ENCODE measurements around the gene CBFA2T2.
A peak's percentile ranks its signal among the peaks of the same experiment; 100 is the strongest.

Gene CBFA2T2

DNA sequence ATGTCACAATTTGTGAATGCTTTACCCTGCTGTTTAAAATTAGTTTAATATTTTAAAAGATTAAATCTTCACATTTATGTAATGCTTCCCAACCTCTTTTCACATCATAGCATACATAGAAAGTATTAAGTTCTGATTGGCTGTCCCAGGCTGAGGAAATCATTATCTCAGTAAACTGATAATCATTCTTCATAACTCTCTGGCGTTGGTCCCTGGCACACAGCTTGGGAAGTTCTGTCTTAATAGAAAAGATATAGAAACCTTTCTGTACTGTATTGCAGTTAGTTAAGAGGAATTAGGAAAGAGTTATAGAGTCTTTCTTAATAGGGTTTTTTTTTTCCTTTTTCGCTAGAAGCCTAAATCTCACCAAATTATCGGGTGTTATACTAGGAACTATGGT lies 85.4 kb downstream of the CBFA2T2 start:
- DNase-seq (ENCODE audit: low read depth) = no peak

DNA sequence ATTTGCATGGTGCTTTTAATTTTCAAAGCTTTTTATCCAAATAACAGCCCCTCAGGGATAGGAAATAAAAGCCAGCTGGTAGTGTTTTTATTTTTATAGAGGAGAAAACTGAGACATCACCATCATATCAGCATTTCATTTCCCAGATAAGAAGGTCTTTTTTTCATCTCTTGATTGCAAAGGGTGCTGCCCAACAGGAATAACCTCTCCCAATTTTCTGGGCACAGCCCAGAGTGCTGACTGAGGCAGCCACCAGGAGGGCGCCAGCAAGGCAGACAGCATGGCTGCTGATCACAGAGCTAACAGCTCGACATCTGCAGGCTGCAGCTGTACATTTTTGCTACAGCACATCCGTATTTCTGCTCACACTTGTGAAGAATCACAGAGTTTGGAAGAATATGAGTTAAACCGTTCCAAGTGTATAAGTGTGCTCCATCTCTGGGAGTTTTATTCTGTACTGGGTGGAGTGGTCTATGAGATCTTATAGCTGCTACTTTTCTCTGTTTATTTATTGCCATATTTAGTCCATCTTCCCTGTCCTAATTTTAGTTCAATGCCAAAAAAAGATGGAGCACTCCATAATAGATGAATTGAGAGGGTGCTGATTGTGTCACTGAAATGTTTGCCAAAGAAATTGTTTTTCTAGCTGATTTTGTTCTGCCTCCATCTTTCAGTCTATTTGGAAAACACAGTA lies 86.7 kb downstream of the CBFA2T2 start:
- no peak for DNase-seq (ENCODE audit: low read depth)

DNA sequence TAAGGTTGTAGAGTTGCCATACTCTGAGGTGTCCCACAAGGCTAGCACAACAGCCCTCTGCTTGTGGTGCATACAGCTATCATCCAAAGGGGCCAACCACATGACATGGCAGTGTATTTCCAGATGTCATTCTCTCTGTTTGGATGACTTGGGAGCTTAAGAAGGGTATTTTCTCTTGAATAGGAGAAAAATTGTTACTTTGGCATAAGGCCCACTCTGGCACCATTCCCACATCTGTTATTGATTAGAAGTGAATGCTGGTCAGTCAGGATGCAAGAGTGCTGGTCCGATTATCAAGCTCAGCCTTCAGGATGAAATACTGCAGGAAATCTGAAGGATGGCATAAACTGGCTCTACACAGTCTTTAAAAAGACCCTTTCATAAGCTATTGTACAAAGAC lies 88.6 kb downstream of the CBFA2T2 start:
- no peak for DNase-seq (ENCODE audit: low read depth)

DNA sequence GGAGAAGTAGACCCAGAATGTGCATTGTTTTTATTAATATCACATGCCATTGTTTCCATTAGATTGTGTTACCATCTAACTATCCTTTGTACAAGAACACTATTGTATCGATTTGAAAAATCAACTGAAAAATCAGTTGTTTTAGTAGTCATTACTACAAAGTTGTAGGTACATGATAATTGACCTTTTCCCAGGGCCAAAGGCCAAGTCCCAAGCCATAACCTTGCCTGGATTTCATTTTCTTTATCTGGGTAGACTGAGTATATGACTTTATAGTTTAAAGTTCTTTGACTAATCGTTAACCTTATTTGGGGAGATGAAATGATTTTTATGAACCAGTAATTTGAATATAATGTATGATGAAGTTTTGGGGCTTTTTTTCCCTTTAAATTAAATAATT lies 93.2 kb downstream of the CBFA2T2 start:
- DNase-seq (ENCODE audit: low read depth) = no peak

DNA sequence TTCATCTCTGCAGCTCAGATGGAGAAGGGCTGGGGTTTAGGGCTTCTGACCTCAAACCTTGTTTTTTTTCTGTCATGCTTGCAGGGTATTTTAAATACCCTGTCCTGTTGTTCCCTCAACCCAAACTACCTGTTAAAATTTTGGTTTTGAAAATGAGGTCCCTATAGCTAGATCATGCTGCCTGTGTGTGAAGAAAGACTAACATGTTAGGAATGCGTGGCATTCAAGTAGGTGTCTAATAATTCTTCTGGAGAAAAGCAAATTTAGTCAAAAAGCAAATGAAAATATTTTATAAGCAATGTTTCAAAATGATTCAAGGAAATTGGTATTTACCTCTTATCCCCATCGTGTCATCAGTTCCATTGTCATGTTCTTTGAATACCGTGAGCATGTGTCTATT lies 95.1 kb downstream of the CBFA2T2 start:
- no peak for DNase-seq (ENCODE audit: low read depth)

DNA sequence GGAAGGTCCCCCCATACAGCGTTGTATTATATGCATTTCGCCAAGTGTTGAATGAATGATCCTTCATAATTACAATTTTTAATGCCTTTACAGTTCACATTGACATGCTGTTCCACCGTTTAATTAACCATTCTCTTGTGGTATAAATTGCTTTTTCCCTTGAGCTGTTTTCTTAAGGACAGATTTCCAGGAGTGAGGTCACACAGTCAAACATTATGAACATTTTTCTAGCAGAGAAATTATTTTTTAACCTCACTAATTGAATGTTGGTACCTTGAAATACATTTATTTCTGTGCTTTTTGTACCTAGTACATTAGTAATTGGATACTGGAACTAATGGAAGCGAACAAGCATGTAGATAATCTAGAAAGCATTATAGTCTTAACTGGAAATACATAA lies 95.5 kb downstream of the CBFA2T2 start:
- DNase-seq (ENCODE audit: low read depth) = no peak

DNA sequence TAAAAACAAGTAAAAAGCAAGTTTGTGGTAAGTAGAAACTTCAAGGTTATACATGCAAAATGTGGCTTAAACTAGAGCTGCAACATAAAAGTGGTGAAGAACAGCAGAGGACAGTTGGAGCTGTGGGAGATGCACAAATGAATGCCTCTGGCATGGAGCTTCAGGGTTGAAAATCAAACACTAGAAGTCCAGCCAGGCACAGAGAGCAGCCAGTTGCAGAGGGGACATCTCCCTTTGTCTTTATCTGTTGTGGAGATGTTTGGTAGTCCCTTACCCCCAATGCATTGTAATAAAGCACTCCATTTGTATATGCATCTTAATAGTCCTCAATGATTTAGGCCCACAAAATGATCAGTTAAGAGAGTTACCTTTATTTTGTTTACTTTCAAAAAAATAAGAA lies 99.2 kb downstream of the CBFA2T2 start:
- no peak for DNase-seq (ENCODE audit: low read depth)

DNA sequence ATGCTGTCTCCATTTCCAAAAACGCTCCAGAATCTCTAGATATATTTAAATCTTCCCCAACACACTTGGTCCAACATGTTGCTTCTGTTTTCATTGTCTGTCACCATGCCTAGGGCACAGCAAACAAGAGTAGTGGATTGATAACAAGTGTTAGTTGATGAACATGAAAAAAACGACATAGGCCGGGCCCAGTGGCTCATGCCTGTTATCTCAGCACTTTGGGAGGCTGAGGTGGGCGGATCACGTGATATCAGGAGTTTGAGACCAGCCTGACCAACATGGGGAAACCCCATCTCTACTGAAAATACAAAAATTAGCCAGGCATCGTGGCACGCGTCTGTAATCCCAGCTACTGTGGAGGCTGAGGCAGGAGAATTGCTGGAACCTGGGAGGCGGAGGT lies 102.0 kb downstream of the CBFA2T2 start:
- DNase-seq (ENCODE audit: low read depth) = peak; percentile 27

DNA sequence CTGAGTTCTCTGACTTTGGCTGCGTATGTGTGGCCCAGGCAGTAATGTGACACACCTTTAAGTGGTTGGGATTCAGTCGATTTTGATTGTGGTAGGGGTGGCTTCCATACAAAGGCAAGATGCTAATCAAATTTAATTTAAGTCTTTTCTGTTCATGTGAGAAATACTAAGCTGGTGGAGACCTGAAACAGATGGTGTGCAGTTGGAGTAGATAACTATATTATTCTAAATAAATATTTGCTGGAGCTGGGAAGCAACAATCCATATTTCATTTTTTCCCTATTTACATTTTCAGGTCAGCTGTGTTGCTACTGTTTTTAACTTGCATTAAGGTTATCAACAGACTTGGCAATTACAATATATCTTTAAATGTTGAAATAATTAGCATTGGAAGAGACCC lies 104.8 kb downstream of the CBFA2T2 start:
- no peak for DNase-seq (ENCODE audit: low read depth)

DNA sequence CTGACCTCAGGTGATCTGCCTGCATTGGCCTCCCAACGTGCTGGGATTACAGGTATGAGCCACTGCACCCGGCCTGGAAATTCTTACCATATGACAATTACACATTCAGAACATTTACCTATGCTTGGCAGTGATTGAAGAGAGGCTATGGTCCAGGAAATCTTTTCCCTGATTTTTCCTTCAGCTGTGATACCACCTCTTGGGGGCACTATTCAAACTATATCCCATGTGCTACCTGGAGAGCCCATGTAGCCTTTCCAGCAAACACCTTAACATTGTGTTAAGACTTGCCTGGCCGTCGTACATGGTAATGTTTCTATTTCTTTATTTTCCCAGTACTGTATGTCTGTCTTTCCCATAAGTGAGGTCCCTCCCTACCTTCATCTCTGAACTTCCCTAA lies 110.5 kb downstream of the CBFA2T2 start:
- no peak for DNase-seq (ENCODE audit: low read depth)

DNA sequence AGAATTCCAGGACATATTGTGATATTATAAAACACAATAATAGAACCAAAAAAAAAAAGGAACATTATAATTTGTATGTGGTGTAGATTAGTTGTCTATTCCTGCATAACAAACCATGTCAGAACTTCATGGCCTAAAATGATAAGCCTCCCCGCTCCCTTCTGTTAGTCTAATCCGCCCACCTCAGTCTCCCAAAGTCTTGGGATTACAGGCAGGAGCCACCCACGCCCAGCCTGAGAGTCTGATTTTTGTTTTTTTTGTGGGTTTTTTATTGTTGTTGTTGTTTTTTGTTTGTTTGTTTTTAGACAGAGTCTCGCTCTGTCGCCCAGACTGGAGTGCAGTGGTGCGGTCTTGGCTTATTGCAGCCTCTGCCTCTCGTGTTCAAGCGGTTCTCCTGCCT lies 111.1 kb downstream of the CBFA2T2 start:
- DNase-seq (ENCODE audit: low read depth) = no peak

DNA sequence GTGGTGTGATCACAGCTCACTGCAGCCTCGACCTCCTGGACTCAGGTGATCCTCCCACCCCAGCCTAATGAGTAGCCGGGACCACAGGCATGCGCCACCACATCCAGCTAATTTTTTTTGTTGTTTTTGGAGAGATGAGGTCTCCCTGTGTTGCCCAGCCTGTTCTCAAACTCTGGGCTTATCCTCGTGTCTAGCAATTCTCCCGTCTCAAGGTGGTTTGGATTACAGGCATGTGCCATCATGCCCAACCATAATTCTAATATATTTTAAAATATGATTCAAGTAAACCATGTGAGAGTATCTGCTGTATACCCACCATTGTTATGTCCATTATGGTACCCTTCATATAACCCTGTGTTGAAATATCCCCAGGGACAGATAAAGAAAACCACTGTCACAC lies 112.0 kb downstream of the CBFA2T2 start:
- no peak for DNase-seq (ENCODE audit: low read depth)

DNA sequence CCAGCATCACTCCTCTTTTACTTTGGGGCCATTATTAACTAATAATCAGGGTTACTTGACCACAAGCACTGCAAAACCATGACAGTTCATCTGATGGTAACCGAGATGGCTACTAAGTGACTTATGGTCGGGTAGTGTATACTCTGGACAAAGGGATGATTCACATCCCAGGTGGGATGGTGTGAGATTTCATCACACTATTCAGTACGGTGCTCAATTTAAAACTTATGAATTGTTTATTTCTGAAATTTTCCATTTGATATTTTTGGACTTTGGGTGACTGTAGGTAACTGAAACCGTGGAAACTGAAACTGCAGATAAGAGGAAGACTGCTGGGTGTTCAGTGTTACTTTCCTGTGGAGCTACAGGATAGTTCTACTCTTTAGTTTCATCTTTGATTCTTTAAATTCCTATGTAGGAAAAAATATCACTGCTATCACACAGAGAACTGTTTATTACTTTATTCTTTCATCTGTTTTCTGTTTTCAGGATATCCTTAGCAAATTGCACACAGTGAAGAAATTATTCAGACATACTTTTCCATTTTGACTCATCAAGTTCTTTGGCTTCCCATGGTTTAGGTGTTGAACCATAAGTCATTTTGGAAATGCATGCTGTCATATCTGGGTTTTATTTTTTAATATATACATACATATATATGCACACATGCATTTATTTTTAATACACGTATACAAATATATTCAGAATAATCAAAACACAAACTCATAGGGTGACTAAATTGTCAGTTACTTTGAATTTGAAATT lies 113.1 kb downstream of the CBFA2T2 start:
- no peak for DNase-seq (ENCODE audit: low read depth)

DNA sequence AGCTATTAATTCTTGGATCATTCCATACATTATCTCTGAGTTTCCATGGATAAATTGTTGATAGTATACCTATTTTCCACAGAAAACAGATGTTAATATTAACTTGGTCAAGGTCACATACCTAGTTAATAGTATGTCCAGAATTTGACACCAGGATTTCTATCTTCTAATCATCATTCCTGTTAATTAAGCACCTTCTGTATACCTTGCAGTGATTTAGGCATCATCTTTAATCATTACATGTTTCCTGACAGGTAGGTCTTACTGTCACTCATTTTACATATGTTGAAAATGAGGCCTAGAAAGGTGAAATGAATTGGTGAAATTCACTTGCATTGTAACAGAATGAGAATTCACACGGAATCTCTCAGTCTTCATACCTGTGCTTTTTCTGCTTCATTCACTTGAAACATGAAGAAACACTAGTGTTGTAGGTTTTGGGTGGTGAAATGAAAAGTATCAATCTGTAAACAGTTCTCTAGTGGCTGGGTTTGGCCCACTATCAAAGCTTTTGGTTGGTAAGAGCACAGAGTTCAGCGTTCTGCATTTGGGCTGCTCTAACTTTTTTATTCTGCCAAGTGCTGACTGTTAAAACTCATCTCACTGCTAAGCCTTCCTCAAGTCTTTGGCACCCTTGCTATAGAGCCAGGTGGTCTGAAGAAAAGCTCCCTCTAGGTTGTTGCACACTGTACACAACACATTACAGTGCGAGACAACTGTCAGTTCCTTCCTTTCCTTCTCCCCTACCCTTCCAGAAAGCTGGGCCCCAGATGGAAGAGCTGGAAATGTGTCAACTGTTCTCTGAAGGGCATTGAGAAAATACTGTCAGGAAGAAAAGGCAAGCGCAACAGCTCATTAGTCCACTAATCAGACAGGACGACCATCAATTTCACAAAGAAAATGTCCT lies 114.4 kb downstream of the CBFA2T2 start:
- DNase-seq (ENCODE audit: low read depth) = no peak

DNA sequence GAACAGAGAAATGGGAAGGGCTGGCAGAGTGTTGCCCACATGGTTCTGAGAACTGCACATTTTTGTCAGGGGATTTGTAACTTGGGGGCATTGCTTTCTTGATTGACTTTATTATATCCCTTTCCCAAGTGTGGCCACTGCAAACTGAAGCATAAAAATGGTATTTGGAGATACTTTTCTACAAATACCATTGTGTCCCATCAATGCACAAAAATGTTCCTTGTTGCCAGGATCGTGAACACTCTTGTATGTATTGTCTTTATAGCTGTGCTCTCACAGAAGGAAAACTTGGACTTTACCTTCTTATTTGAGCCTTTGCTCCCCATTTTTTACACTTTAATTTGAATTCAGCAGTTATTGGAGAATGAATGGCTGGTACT lies 115.1 kb downstream of the CBFA2T2 start:
- no peak for DNase-seq (ENCODE audit: low read depth)

DNA sequence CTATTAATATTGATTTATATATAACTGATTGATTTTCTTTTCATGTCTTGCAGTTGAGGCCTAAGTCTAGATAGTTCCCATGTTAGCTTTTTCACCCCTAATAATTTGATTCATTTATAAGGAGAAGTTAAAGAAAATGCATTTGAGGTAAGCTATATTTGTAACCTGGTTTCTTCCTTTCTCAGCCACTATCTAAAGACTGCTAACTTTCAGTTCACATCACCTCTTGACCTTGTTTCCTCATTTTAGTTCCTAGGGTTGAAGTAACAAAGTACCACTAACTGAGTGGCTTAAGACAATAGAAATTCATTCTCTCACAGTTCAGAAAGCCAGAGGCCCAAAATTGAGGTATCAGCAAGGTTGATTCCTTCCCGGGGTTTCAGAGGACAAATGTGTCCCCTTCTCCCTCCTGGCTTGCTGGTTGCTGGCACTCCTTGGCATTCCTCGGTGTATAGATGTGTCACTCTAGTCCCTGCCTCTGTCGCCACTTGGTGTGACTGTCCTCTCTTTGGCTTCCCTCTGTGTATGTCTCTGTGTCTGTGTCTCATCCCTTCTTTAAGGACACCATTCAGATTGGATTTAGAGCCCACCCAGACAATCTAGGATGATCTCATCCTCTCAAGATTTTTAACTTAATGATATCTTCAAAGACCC lies 116.3 kb downstream of the CBFA2T2 start:
- no peak for DNase-seq (ENCODE audit: low read depth)

DNA sequence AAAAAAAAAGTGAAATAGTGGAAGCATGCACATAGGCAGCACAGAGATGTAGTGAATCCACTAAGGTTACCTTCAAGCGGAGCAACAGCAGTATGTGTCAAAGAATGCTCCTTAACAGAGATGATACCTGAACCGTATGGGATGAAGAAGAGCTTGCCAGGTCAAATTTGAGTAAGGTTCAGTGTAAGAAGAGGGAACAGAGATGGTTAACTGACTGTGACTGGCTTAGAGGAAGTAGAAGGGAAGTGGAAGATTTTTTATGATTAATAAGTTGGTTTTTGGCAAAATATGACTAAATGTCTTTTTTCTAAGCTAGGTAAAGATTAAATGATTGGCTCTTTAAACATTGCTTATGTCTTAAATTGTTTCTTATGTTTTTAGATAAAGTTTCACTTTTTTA lies 119.6 kb downstream of the CBFA2T2 start:
- DNase-seq (ENCODE audit: low read depth) = no peak

DNA sequence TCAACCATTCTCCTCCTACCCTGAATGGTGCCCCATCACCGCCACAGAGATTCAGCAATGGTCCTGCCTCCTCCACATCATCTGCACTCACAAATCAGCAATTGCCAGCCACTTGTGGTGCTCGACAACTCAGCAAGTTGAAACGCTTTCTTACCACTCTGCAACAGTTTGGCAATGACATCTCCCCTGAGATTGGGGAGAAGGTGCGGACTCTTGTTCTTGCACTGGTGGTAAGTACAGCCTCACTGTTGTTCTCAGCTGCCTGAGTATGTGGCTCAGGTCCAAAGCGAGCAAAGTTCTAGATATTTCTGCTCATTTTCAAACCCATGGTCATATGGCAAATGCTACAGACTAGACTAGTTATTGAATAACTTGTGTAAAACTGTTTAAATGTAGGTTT lies 121.2 kb downstream of the CBFA2T2 start:
- DNase-seq (ENCODE audit: low read depth) = no peak

DNA sequence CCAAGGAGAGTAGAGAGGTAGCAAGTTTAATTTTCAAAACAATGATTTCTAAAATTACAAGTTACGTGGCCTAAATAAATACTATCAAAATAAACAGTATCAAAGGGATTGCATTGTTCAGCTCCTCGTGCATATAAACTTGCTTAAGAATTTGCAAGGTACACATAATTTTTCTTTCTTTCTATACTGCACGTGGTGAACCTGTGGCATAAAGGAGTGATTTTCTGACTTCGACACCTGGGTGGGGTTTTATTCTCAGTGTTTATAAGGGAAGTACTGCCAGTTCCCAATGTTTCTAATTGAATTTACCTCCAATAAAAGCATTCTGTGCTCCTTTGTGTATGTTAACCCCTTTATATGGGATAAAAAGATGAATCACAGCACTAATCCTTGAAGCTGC lies 122.1 kb downstream of the CBFA2T2 start:
- DNase-seq (ENCODE audit: low read depth) = no peak

DNA sequence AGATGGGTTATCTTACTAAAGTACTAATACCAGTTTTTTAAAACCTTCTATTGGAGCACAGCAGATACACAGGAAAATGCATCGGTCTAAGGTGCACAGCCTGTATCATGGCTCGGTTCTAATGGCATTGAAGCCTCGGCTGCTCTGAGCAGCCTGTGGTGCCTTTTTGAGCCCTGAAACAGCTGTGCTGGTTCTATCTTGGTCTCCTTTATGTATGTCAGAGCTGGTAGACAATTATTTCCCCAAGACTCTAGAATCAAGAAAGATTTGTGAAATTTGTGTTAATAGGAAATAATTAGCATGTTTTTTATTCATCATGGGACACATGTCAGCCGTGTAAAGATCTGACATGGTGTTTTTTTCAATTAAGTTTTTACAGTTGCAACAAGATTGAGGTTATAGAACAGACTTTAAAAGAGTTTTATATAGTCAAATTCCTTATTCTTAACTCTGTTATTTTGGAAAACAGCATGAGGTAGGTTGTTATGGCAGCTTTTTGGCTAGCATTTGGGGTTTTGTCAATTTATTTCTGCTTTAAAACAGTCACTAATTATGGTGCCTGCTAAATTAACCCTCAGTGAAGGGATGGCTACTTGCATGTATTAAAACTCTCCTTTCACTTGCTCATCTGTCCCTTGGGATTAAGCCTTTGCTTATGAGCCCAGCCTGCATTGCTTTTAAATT lies 132.0 kb downstream of the CBFA2T2 start:
- DNase-seq (ENCODE audit: low read depth) = no peak

DNA sequence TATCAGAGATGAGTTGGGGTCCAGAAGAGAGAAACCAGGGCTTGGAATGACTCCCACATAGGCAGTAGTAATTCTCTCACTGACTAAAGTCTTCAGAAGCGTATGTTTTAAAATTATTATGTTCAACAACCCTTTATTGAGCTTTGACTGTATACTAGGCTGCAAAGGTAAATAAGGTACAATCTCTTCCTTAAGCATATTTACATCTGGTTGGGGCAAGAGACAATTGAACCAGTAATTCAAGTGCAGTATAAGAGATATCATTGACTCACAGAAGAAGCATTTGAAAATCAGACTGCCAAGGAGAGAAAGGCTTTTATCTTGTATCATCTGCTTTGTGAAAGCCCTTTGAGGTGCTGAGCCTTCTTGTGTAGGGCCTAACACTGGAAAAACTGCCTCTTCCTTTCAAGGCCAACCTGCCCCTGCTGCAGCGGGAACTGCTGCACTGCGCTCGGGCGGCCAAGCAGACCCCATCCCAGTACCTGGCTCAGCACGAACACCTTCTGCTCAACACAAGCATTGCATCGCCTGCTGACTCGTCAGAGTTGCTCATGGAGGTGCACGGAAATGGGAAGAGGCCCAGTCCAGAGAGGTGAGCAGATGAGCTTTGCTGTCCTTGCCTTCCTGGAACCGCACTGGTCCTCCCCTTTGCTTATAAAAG lies 132.9 kb downstream of the CBFA2T2 start:
- DNase-seq (ENCODE audit: low read depth) = no peak

Measured in stimulated activated CD8-positive, alpha-beta memory T cell treated with anti-CD3 and anti-CD28 coated beads, Interleukin-12 subunit alpha, Interleukin-12 subunit beta, amount 100 ng/mL, for 4 hours (primary cell).